GM19025 (cell line): ENCODE results near the gene BRICD5.

Source experiments
- ATAC-seq: cut with Tn5 transposase; IDR thresholded peaks from one replicate; pipeline ENCODE4 v1.9.1; 2021; ENCODE audit warnings: mild to moderate bottlenecking, low read depth, moderate library complexity; ENCODE audit not compliant: unreplicated experiment

The BRICD5 gene

DNA sequence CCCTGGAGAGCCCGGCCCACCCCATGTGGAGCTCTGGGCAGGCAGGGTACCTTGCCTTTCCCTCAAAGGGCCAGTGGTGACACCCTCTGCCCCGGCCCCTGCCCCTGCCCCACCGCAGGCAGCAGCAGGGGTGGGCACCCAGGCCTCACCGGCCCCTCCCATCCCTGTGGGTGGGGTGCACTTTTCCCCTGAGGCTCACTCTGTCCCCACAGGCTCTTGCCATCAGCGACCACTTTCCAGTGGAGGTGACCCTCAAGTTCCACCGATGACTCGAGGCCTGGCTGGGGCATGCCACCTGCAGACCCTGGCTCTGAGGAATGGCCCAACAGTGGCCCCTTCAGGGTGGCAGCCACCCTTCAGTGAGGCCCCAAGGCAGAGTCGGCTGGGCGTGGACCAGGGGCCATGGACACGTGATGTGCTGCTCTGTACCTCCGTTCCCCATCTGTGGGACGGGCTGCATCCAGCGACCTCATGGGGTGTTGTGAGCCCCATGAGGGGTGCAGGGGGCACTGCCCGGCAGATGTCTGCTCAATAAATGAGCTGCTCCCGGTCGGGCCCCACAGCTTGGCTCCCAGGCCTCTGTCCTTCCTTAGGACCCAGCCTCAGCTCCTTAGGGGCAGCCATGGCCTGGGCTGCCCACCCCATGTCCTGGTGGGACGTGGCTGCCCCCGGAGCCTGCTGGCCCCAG is 27.6 kb upstream of the BRICD5 start:
- no peak for ATAC-seq

DNA sequence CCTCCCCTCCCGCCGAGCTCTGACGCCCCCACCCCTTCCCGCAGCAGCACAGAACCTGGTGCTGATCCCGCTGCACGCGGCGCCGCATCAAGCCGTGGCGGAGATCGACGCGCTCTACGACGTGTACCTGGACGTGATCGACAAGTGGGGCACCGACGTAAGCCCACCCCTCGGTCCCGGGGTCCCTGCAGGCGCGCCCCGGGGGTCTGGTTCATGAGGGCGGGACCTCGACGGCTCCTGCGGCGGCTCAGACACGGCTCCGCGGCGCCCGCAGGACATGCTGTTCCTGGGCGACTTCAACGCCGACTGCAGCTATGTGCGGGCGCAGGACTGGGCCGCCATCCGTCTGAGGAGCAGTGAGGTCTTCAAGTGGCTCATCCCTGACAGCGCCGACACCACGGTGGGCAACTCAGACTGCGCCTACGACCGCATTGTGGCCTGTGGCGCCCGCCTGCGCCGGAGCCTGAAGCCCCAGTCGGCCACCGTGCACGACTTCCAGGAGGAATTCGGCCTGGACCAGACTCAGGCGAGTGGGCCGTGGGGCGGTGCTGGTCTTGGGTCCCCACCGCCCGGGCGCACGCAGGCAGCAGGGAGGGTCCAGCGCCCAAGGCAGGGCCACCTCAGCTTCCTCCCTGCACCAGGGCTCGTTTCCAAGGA is 27.0 kb upstream of the BRICD5 start:
- no peak for ATAC-seq

DNA sequence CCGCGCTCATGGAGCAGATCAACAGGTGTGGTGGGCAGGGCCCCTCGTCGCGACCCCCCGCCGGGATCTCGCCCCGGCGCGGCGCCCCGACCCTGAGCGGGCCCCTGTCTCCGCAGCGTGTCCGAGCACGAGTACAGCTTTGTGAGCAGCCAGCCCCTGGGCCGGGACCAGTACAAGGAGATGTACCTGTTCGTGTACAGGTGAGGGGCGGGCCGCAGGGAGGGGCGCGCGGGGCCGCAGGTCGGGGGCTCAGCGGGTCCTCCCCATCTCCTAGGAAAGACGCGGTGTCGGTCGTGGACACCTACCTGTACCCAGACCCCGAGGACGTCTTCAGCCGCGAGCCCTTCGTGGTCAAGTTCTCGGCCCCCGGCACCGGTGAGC is 26.4 kb upstream of the BRICD5 start:
- no peak for ATAC-seq

DNA sequence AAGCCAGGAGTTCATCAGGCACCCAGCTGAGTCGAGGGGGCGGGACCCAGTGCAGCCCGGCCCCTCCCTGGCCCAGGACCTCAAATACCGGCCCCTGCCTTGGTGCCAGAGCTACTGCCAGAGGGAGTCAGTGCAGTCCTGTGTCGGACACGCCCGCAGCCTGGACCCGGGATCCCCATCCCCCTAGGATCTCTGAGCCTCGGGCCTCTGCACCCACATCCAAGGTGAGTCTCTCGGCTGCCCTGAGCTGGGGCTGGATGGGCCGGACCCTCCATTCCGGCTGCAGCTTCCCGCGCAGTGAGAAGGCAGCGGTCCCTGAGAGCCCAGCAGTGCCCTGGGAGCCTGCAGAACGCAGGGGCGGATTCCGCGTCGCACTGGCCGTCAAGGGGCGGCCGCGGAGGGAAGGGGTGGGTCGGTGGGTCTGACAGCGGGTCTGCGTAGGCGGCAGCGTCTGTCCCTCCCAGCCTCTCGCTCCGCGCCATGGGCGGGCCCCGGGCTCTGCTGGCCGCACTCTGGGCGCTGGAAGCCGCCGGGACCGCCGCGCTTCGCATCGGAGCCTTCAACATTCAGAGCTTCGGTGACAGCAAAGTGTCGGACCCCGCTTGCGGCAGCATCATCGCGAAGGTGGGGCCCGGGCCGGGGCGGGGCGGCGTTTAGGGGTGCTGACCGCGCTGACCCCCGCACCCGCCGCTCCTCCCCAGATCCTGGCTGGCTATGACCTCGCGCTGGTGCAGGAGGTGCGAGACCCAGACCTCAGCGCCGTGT is 25.9 kb upstream of the BRICD5 start, which contains the start of gene DNASE1L2:
DNASE1L2 (plus strand) TSS at position 108 of the 765 bp plus-strand sequence; CDS start at position 481, 373 bp downstream.
- ATAC-seq, result no peak

DNA sequence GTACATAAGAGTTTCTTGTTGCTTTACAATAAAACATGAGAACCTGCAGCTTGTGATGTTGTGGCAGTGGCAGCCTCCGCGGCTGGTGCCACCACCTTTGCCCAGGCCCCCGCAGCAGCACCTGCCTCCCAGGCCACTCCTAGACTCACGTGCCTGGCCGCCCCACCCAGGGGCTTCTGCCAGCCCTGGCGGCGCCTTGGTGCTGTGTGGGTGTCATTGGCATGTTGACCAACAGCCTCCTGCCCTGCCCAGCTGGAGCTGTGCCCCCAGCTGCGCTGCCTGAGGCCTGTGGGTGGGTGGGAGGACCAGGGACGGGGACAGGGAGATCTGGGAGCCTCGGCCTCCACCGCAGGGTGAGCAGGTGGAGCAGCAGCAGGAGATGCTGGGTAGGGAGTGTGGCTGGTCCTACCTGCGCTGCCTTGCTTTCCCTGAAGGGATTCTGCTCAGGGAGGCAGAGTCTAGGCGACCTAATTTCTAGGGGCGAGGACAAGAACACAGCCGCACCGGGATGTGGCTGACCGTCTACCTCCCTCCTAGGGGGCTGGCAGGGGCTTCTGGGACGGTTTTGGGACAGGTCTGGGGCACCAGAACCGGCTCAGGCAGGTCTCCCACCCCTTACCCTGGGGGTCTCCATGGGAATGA is 25.2 kb upstream of the BRICD5 start:
- no peak for ATAC-seq

DNA sequence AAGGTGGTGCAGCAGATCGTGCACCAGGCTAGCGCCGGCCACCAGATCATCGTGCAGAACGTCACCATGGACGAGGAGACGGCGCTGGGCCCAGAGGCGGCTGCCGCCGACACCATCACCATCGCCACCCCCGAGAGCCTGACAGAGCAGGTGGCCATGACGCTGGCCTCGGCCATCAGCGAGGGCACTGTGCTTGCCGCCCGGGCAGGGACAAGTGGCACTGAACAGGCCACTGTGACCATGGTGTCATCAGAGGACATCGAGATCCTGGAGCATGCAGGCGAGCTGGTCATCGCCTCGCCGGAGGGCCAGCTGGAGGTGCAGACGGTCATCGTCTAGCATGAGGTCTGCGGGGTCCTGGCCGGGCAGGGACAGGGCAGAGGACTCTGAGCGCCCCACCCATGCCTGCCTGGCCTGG is 24.6 kb upstream of the BRICD5 start:
- ATAC-seq, result no peak

DNA sequence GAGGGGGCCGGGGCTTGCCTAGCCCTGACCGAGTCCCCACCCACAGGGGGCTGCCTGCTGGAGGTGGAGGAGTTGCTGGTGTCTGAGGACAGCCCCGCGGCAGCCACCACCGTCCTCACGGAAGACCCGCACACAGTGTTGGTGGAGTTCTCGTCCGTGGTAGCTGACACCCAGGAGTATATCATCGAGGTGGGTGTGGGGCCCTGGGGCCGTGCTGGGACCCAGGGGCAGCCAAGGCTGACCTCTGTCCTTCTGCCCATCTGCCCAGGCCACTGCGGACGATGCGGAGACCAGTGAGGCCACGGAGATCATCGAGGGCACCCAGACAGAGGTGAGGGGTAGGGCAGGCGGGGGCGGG is 24.1 kb upstream of the BRICD5 start:
- ATAC-seq, result no peak

DNA sequence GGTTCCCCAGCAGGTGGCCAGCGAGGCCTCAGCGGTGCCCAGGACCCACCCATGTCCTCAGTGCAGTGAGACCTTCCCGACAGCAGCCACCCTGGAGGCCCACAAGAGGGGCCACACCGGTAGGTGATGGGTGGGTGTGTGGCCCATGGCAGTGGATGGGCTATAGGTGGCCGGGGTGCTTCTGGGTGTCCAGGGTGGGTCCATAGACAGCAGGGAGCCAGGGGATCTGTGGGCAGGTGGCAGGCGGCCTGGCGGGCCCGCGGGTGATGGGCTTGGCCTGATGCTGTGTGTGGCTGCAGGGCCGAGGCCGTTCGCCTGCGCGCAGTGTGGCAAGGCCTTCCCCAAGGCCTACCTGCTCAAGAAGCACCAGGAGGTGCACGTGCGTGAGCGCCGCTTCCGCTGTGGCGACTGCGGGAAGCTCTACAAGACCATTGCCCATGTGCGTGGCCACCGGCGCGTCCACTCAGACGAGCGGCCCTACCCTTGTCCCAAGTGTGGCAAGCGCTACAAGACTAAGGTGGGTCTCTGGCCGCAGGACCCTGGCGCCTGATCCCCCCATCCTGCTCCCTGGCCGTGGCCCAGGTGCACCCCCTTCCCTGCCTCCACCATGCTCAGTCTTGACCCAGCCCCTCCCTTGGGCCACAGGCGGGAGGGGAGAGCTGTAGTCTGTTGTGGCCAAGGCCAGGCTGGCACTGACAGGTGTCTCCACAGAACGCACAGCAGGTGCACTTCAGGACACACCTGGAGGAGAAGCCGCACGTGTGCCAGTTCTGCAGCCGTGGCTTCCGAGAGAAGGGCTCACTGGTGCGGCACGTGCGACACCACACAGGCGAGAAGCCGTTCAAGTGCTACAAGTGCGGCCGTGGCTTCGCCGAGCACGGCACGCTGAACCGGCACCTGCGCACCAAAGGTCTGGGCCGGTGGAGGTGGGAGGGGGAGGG is 23.5 kb upstream of the BRICD5 start:
- ATAC-seq, result no peak

DNA sequence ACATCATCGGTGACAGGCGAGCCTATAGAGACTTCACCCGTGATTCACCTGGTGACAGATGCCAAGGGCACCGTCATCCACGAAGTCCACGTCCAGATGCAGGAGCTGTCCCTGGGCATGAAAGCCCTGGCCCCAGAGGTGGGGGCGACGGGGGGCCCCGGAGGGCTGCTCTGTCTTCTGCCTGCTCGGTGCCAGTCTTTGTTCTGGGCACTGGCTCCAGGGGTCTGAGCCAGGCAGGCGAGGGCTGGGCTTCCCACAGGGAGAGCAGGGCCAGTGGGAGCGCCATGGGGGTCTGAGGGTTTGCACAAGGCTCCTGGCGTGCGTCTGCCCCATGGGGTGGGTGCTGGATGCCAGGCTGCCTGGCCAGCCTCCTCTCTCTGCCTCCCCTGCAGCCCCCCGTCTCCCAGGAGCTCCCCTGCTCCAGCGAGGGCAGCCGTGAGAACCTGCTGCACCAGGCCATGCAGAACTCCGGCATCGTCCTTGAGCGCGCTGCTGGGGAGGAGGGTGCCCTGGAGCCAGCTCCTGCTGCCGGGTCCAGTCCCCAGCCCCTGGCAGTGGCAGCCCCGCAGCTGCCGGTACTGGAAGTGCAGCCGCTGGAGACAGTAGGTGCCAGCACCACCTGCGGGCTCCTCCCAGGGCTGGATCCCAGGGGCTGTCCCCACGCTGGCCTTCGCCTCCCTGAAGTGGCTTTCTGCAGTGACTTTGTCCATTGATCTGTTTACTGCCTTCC is 22.5 kb upstream of the BRICD5 start:
- no peak for ATAC-seq

DNA sequence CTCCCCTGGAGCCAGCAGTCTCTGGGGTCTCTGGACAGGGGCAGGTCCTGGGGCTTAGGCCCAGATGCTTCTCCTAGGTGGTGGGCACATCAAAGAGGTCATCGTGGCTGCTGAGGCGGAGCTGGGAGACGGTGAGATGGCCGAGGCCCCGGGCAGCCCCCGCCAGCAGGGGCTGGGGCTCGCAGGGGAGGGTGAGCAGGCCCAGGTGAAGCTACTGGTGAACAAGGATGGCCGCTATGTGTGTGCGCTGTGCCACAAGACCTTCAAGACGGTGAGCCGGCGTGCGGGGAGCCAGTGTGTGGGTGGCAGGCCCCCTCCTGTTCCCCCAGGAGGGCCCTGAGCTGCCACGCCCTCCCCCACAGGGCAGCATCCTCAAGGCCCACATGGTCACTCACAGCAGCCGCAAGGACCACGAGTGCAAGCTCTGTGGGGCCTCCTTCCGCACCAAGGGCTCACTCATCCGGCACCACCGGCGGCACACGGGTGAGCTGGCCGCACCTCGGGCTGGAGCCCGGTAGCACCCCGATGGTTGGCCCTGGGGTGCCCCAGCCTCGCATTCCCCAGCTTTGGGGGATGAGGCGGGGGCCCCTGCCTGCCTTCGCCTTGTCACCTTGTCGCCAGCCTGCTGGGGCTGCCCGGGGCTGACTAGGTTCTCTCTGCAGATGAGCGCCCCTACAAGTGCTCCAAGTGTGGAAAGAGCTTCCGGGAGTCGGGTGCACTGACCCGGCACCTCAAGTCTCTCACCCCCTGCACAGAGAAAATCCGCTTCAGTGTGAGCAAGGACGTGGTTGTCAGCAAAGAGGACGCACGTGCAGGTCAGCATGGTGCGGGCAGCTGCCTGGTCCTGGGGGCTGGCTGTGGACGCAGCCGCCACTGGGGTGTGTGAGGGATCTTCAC is 21.7 kb upstream of the BRICD5 start:
- ATAC-seq, result no peak

DNA sequence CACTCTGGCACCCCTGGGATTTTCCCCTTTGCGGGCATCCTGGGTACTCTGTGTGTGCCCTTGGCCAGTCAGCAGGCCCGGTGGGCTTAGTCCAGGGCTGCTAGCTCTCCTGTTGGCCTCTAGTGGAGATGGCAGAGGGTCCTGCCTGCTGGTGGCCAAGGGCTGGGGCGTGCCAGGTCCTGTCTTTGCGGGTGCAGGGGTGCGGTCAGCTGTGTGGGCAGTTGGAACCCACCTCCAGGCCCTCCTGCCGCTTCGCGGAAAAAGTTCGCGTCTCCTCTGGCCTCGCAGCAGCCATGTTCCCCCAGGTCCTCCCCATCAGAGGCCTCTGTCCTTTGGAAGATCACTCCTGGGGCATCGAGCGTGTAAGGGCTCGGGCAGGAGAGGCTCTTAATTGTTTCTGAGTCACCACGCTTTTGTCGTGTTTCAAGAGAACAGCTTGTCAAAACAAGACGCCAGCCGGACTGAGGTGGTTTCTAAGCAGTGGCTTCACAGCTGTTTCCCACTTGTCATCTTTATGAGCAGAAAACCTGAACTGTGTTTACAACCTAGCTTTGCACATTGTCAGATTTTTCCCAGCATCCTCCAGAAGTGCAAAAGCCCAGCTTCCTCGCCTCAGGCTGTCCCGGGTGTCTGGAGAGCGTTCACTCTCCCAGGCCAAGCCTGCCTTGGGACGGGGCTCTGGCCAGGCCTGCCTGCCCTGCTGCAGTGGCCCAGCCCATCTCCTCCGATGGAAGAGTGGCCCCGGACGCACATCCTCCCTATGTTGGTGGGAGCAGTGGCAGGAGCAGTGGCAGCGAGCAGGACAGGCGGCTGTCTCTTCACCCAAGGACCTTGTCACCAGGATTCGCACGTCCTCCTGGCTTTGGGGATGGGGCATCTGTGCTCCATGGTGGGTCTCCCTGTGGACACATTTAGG is 20.6 kb upstream of the BRICD5 start:
- no peak for ATAC-seq

DNA sequence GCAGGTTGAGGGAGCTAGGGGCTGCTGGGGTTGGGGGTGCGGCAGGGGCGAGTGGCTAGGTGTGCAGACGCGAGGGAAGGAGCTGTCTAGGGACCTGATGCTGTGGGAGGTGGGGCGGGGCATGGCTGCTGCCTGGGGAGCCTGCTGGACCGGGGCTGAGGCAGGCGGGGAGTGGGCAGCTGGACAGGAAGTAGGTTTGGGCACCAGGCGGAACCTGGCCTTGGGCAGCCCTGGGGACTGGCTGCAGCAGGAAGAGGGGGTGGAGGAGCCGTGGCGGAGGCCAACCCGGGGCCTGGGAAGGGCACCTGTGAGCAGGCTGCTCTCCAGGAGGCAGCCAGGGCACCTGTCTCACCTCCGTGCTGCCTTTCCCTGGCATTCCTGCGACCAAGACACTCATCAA is 19.7 kb upstream of the BRICD5 start:
- ATAC-seq, result no peak

DNA sequence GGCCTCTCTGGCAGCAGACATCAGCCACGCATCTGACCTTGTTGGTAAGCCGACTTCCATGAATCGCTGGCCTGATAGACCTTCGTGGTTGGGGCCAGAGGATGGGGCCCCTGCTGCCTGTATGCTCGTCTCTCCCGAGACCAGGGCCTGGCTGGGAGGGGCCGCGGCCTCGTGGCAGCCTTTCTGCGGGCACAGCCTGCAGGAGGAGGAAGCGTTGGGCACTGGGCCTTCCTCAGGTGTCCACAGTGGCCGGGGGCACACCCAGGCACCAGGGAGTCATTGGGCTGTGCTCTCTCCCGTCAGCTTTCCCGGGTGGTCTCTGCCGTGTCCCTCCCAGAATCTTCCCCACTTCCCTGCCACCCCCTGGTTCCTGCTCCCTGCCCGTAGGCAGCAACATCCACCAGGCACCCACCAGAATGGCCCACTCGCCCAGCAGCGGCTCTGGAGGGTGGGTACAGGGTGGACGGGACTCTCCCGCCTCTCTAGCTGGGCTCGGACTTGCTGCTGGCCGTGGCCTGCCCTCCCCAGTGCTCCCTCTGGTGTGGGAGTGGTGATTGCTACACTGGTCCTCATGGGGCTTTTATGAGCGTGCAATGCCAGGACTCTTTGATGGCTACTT is 19.1 kb upstream of the BRICD5 start:
- no peak for ATAC-seq

DNA sequence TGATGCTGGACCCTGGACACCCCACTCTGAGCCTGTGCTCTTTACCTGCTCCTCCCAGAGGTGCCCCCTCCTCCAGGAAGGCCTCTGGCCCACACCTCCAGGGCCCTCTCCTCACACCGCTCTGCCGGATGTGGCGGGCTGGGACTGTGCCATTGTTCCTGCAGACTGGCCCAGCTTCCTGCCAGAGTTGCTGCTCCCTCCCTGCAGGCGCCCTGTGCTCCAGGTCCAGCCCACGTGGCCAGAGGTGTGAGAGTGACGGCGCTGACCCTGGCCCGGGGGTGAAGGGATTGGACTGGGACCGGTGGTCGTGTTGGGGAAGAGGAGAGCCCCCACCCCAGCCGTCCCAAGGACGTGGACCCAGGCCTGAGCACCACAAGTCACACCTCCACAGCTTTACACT is 18.4 kb upstream of the BRICD5 start:
- ATAC-seq, result no peak

DNA sequence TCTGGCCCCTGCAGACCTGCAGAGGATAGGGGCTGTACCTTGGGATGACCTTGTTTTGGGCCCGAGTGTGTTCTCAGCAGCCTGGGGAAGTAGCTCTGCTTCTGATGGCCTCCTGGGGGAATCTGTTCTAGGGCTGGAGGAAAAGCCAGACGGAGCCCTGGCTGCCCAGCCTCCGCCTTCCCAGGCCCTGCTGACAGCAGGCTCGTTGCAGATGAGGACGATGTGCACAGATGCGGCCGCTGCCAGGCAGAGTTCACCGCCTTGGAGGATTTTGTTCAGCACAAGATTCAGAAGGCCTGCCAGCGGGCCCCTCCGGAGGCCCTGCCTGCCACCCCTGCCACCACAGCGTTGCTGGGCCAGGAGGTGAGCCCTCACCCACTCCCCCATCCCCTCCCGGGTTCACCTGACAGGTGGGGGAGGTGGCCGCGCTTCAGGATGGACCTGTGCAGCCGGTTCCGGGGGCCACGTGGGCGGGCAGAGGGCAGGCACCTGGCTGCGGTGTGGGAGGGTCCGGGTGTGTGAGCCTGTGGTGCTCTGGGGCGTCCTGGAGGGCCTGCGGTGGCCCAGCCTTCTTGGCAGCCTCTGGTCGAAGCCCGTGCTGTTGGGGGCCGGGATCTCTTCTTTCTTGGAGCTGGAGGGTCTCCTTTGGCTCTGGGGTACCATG is 17.6 kb upstream of the BRICD5 start:
- no peak for ATAC-seq

DNA sequence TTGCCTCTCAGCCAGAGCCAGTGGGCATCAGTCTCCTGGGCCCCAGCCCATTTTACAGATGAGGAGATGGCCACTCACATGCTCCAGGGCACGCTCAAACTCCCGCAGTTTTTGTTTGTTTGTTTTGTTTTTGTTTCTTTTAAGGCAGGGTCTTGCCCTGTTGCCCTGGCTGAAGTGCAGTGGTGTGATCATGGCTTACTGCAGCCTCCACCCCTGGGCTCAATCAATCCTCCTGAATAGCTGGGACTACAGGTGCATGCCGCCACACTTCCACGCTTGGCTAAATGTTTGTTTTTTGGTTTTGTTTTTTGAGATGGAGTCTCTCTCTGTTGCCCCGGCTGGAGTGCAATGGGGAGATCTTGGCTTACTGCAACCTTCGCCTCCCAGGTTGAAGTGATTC is 16.3 kb upstream of the BRICD5 start:
- ATAC-seq, result no peak
